ENCODE results near the gene SHISA2. TPM values are rescaled to one million over a fixed set of nuclear protein-coding genes. Genes with fewer than 3 reads are reported as not detected.

The SHISA2 gene
- 1 to 10 TPM; 5.7 to 8.3 TPM for total RNA-seq

DNA sequence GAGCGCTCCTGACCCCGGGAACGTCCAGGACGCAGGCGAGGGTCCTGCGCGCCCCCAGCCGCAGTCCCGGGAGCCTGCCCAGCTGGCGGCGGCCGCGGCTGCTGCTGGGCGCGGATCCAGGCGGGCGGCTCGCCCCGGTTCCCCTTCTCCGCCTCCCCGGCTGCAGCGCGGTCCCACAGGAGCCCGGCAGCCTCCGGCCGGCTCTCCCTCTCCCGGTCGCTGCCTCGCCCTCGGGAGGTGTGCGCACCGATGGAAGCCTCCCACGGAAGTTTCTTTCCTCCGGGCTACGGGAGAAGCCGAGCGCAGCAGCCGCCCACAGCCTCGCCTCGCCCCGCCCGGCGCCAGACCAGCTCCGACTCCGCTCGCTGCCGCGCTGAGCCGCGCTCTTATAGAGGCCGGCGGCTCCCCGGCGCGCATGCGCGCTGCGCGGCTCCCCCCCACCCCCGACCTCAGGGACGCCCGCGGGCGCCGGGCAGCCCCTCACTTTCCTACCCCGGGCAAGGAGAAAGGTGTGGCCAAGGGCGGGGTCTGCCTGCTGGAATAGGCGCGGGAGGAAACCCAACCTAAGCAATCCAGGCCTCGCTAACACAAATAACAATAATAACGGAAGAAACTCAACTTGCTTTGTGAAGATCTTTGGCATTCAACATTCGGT, at the start of gene SHISA2:
Gene SHISA2 (minus strand): TSS at position 360 of the 655 bp plus-strand sequence. CDS start 1,041 bp downstream, outside the sequence.

Other genes with a start within 250 kb of the SHISA2 start
- gene RNF6, start 170.3 kb upstream of the SHISA2 start, total RNA-seq = 10 to 100 TPM; 29.9 to 41.3 TPM
- 10 to 100 TPM; 12.4 to 18.6 TPM for gene CDK8, start 202.1 kb upstream of the SHISA2 start, total RNA-seq